ENCODE results near the gene KIRREL3.

DNA sequence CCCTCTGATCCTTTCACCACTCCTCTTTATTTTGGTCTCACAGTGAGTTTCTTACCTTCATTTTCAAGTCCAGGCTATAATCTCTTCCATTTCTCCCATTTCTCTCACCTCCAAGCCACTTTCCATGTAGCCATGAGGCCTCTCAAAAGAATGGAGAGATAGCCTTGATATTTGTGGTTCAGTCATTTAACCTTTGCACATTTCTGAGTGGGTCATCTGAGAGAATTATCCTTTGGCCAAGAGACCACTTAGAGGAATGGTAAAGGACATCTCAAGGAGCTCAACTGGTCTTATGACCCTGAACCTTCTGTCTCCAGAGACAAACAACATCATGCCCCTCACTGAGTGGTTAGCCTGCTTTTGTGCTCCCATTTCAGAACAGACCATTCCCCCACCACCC, 121.1 kb downstream of the KIRREL3 start:
- TF ChIP-seq POLR2A (IDR thresholded peaks at IDR 0.05; ENCODE audit: low read depth, low read length) (no peak), PAX5 (IDR thresholded peaks at IDR 0.05; ENCODE audit: insufficient read depth, low read length, severe bottlenecking) (no peak), SPI1 (IDR thresholded peaks at IDR 0.05; ENCODE audit: low read depth, low read length) (no peak), TAF1 (IDR thresholded peaks at IDR 0.05; ENCODE audit: low read depth, low read length) (no peak), POLR2AphosphoS5 (IDR thresholded peaks at IDR 0.05; ENCODE audit: low read depth, low read length) (no peak), POU2F2 (IDR thresholded peaks at IDR 0.05; ENCODE audit: low read depth, low read length) (no peak)
